ENCODE measurements around the gene C1QL2.

Gene C1QL2

DNA sequence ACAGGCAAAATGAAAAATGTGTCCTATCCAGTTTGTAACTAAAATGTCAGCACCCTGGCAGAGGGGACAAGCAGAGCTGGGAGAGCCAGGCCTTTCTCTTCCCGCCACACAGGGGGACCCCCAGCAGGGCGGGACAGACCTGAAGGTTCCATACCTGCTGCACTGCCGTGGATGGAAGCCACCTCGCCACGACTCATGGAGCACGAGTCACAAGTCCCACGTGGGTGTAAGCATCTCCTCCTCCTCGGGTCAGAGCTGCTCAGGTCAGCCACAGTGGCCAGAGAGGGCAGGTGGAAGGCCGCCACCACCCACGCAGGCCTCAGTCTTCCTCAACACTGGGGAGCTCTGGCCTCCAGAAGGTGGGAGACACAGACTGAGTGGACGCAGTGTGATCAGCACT lies 21.0 kb downstream of the C1QL2 start:
- DNase-seq (ENCODE audit: low read depth in 2 of 2) = no peak

DNA sequence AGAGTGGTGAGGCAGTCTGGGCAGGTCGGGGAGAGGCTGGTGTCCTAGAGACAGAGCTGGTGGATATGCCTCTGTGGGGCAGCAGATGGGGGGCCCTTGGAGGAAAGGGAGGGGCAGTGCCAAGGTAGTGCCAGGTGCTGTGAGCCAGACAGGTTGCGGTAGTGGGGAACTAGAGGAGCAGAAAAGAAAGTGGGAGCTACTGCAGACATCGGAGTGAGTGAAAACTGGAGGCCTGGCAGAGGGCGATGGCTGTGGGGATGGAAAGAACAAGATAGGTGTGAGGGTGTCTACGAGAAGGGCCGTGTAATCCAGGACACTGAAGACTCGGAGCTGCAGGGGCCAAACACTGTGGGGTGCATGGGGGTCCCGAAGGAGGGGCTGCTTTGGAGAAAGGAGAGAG lies 21.7 kb downstream of the C1QL2 start:
- DNase-seq (ENCODE audit: low read depth in 2 of 2) = no peak

DNA sequence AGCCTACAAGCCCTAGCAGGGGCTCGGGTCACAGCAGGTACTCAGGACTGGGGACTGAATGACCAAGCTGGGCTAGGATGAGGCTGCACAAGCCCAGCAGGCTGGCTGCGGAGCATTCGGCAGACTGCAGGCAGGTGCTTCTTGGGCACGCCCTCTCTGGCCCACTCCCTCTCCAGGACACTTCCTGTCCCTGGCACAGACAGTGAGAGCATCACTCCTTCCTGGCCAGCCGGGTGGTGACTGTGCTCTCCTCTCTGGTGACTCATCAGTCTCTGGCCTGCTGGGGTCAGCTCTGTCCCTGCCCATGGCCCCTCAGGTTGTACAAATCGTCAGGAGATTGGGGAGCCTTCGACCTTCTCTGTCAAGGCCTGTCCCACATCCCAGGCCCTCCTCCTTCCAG lies 22.5 kb downstream of the C1QL2 start:
- DNase-seq (ENCODE audit: low read depth in 2 of 2) = no peak

DNA sequence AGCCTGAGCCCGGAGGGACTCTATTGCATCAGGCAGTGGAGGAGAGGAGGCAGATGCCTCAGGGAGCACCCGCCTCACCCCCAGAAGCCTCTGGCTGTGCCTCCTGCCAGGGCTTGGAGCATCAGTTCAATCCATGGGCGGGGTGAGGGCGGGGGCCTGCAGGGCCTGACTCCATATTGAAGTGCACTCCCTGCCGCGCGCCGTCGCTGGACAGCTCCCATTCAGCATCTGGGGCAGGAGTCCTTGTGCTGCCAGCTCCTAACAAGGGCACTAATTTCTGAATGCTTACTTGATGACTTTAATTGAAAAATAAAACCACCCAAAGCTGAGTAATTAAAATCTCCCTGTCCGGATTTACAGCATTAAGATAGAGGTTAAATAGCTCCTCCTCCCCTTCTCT lies 23.8 kb downstream of the C1QL2 start:
- no peak for DNase-seq (ENCODE audit: low read depth in 2 of 2)

DNA sequence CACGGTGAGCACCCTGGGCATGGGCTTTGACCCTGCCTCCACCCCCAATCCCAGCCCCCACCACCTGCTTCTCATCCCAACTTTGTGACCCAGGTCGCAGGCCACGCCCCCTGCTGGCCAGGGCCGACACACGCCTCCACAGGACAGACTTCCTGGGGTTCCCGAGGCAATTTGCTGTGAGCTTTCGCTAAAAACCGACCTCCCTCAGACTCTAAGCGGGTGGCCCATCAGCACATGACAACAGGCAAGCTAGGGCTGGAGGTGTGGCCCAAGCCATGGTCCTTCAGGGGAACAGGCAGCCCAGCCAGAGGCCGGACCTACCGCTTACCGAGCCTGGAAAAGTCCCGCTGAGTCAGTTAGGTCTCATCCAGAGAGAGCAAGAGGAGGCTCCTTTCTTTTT lies 31.9 kb downstream of the C1QL2 start:
- DNase-seq (ENCODE audit: low read depth in 2 of 2) = peak; percentile 3 to 31

DNA sequence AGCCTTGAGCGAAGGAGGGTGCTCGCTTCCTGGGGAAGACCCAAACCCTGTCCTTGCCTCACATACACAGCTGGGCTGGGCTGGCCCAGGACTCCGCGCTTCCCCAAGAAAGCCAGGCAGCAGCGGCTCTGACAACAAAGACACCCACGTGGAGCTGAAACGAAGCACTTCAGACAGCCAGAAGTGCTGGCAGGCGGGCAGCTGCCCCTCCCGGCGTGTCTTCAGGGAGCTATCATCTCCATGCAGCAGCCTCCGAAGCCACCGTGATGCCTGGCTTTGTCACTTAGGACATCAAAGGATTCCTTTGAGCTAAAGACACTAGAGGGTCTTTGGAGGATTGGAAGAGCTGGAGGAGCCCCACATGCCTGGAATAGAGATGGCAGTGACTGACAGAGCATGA lies 35.2 kb downstream of the C1QL2 start:
- no peak for DNase-seq (ENCODE audit: low read depth in 2 of 2)

DNA sequence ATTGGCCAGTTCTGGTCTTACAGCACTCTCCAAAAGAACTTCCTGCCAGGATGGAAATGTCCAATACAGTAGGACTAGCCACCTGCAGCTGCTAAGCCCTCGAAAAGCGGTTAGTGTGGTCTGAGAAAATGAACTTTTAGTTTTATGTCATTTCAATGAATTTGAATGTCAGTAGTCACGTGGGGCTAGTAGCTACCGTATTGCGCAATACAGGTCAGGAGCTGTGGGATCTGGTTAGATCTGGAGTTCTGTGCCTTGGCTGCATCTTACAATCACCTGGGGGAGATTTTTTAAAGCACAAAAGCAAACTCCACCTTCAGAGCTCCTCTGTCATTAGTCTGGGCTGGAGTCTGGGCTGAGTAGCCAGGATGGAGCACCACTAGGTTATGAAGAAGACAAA lies 35.9 kb downstream of the C1QL2 start:
- DNase-seq (ENCODE audit: low read depth in 2 of 2) = no peak

DNA sequence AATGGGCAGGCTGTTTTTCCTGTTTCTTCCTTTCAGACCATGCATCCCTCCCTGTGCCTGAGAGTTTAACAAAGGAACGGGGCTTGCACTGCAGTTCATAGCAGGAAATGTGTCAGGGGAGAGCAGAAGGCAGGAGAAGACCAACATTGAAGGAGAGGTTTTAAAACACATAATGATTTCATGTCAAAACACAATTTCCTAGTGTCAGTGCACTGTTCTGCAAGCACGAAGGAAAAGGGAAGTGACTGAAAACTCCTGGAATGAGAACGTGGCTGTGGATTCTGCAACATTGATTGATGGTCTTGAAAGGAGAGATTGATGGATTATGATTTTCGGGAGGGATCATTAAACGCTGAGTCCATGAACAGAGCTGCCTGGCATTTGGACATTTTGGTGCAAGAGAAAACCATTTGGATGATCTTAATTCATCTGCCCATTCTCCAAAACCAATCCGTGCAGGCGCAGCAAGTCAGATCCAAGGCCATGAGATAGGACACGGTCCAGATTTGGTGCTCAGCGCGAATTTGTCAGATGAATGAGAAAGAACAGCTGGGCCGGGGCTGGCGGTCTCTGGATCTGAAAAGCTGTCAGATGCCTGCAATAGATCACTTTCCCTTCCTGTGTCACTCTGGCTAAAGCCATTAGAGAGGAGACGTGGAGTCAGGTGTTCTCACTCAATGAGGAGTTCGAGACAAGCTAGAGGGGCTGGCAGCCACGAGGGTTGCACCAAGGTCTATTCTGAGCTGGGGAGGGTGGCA lies 38.4 kb downstream of the C1QL2 start:
- DNase-seq (ENCODE audit: low read depth in 2 of 2) = no peak

DNA sequence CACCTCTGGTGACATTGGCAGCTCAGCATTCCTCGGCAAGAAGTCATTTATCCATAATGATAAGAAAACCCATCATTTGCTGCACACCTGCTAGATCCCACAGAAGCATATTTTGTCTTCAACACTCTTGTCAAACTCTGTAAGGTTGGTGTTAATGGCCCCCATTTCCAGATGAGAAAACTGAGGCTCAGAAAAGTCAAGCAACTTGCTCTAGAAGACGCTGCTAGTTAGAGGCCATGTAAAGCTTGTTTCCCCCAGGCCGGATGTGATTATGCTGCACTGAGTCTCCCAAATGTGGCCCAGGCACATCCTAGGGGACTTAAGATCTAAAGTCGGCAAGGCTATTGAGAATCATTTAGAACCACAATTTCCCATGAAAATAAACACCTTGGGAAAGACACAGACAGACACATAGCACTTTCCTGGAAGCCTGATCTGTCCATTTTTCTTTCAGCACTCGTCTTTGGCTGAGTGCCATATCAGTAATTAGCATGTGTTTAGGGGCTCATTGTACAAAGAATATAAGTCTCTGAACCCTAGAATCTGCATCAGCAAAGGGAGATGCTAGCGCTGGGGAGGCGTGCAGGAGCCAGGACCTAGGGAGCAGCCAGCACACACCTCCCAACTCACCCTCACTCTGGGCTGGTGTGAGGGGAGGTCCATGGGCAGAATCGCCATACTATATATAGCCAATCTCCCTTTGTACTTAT lies 39.3 kb downstream of the C1QL2 start:
- no peak for DNase-seq (ENCODE audit: low read depth in 2 of 2)

DNA sequence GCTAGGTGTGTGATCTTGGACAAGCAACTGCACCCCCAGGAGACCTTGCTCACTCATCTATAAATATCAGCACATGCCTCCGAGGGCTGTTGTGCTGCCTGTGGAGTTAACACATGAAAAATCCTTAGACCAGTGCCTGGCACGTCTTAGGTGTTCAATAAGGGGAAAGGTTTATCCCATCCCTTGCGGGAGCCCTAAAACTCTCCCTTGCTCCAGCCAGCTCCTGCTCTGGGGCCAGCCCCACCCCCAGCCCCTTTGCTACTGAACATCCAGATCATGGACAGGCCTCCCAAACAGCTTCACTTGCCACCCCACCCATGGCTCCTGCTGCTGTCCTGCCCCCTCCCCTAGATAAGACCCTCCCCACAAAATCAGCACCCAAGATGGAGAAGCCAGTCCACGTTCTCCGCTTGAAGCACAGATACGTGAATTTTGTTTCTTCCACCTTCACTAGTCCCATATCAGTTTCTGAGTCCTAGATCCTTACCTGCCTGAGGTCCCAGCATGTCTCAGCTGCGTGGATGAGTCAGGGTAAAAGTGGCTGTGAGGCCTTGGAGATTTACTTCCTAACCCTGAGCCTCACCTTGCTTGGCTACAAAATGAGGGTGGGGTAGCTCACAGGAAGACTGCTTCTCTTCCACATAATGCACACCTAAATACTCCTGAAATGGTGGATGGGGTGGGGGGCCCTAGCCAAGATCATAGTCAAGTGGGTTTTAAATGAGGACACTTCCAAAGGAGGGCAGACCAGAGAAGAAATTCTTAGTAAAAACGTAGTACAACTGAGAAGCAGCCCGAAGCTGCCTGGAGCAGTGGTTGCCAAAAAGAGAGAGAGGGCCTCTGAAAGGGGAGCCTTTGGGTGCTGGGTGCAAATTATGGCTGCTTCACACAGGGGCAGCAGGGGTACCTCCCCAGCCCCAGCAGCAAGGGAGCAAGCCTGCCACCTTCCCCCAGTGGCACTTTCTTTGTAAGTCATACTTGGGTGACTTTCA lies 40.4 kb downstream of the C1QL2 start:
- DNase-seq (ENCODE audit: low read depth in 2 of 2) = no peak

DNA sequence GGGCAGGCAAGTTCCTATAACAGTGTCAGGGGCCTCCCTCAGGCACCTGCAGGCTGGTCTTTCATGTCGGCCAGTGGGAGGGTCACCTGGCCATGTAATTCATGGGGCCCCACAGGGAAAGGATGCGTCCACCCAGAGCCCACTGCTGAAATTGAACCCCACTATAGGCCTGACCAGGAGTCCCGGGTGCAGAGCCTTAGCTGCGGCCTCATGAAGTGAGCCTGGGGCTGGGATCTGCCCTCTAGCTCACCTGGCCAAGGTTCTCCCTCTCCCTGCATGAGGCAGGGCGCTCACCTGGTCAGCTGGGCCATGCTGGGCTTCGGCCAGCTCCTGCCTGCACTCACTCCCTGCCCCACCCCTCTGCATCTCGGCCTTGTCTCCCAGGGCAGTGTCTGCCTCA lies 41.1 kb downstream of the C1QL2 start:
- no peak for DNase-seq (ENCODE audit: low read depth in 2 of 2)

DNA sequence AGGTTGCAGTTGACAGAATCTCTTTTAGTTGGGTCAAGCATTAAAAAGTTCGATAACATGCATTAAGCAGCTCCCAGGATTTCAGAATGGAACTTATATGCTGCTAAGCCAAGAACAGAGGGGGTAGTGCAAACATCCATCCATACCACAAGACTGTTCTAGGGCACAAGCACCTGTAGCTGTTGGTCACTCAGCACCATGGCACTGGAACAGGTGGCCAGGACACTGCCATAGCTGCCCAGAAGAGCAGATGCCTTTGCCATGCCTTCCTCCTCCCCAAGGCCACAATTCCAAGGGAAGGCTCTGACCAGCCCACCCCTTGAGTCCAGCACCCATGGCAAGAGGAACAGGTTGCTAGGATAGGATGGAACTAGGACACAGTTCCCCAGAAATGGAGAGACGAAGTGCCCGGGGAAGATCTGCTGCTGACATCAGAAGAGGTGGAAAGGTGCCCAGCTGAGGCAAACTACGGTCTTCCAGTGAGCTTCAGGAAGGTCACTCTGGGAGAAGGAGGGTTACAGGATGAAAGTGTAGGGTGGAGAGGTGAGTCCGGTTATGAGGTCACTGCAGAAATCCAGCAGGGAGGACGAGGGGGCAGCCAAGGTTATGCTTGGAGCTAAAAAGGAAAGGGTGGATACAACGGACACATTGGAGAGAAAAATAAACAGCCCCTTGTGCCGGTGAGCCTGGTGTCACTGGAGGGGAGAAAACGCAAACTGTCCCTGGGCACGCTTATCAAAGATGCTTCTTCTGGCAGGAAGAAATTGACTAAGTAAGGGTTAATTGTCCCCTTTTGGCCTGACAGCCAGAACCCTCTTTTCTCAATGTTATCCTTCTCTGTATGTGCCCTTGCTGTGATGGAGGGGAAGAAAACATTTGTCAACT lies 41.9 kb downstream of the C1QL2 start:
- no peak for DNase-seq (ENCODE audit: low read depth in 2 of 2)

DNA sequence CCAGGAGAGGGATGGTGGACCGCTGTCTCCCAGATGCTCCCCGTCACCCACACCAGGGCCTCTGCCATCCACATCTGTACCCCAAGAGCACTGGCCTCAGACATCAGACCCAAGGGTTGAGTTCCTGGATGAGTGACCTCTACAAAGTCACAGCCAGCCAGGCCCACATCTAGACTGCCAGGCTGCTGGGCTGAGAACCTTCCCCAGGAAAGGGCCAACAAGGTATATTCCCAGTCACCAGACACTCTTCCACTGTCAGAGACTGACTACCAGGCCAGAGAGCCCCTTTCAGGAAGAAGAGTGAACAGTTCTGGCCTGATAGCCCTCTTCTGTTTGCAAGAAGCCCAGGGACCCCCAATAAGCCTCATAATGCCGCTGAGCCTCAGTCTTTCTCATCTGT lies 44.3 kb downstream of the C1QL2 start:
- DNase-seq (ENCODE audit: low read depth in 2 of 2) = no peak

DNA sequence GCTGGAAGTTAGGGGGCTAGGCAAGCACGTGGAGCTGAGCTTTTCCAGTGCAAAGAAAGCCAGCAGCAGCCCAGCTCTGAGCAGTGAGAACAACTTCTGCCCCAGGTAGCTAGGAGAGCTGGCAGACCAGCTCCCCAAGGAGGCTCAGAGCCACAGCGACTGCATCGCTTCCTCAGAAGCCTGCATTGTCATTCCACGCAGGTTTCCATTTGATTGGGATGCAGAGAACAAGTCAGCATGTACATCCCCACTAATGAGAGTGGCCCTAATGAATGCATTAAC lies 45.1 kb downstream of the C1QL2 start:
- DNase-seq (ENCODE audit: low read depth in 2 of 2) = no peak

DNA sequence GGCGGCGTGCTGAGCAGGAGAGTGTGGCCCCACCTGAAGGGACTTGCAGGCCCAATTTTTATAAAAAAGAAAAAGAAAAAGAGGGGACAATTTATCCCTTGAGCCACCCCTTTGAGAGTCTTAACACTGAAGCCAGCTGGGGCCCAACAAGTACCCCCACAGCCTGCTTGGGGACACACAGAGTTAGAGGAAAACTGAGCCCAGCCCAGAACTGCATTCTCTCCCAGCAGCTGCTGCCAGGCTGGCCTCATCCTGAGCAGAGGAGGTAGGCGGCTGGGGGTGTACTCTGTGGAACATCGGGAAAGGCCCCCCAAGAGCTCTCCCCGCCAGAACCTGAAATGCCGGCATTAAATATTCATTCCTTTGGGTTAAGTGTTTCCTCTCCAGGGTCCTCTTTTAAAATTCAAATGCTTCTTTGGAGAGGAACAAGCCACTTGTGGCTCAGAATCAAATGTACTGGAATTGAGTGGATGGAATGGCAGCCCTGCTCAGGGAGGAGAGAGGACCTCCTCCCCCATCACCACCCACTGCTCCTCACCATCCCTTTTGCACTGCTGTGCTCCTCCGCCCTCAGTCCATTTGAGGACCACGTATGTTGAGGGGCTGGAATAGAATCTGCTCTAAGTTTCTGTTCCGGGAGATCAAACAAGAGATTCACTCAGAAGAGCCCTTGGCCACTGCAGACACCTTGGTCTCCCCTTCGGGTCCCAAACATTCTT lies 45.6 kb downstream of the C1QL2 start:
- no peak for DNase-seq (ENCODE audit: low read depth in 2 of 2)

DNA sequence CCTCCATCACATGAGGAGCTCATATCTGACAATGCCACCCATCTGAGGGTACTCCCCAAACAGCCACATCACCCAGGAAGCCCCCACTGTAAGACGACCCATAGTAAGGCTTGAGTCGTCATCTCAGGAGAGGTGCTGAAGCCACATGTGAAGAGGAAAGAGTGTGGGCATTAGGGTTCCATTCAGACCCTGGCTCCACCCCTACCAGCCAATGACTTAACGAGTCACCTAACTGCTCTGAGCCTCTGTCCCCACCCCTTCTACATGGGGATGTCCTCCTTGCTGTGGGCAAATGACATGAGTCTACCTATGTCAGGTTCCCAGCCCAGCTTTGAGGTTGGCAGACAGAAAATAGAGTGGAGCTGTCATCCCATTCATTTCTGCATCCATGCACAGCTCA lies 46.3 kb downstream of the C1QL2 start:
- DNase-seq (ENCODE audit: low read depth in 2 of 2) = no peak

DNA sequence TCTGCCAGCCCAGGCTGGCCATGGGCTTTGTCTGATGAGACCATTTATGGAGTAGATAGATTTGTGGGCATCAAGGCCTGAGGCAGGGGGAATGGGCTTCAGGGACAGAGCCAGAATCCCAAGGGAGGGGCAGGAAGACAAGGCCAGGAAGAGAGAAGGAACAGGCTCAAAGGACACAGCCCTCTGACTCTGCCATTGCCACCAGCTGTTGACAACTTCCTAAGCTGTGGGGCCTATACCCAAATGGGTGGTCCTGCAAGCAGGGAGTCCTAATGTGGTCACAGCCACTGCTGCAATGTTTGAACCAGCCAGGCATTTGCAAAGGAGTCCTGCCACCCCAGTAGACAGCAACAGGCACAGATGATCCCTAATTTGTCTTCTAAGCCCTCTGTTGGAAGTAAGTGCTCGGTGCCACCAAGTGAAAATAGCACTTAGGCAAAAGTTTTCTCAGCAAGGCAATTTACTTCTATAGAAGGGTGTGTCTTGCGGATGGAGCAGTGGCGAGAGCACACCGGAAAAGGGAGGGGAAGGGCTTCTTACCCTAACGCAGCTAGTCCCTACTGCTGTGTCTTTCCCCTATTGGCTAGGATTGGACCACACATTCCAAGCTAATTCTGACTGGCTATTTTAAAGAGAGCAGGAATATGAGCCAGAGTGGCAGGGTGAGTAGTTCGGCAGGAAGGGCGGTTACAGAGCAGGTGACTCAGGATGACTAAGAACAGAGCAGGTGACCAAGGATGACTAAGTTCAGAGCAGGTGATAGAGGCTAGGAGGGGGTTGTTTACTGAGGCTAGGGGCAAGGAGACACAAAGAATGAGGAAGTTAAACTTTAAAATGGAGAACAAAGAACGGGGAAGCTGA lies 47.2 kb downstream of the C1QL2 start:
- no peak for DNase-seq (ENCODE audit: low read depth in 2 of 2)

DNA sequence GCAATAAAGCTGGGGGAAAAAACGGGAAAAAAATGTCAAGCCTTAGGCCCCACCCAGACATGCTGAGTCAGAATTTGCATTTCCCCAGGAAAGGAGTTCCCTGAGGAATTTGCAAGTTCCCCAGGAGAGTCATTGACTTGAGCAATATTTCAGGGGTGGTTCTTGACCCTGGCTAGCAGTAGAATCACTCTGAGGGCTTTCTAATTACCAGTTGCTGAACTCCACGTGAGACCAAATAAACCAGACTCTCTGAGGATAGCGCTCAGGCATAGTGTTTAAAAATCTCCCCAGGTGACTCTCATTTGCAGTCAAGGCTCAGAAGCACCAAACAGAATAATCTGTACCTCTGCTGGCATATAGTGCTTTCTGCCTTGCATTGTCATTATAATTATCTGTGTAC lies 48.7 kb downstream of the C1QL2 start:
- no peak for DNase-seq (ENCODE audit: low read depth in 2 of 2)

DNA sequence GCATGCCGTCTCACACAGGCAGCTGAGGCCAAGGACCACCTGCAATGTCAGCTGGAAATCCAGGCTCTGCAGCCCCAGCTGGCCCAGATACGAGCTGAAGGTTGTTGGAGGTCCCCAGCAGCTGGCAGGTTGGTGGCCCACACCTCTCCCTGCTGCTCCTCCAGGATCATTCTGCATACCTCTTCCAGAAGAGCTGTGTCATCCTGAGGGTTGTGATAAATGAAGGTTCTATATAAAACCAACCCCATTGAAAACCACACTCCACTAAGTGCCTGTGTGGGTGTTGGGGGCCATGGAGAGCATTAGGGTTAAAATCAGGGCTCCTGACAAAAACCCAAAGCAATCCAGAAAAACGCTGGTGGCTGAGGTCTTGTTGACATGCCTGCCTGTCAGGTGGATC lies 50.4 kb downstream of the C1QL2 start:
- no peak for DNase-seq (ENCODE audit: low read depth in 2 of 2)

DNA sequence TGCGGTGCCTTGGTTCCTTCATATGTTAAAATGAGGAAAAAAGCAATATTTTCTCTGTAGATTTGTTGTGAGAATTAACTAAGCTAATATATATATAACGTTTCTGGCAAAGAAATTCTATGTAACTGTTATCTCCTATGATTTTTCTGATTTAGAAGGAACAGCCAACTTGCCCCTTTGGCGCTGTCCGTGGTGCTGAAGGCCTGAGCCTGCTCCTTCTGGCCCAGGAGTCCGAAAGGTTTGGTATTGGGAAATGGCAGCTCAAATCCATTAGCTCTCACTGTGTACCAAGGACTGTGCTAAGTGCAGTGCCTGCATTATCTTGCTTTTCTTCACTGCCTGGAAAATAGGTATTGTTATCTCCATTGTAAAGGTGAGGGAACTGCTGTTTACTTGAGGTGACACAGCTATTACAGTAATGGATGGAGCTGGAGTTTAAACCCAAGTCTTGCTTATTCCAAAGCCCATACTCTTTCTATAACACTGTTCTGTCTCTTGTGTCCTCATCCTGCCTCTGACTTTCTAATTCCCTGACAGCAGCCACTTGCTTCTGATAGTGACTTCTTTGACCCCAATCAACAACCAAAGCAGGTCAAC lies 52.2 kb downstream of the C1QL2 start:
- DNase-seq (ENCODE audit: low read depth in 2 of 2) = peak in 1 of 2 donors; percentile 6
